ENCODE data around the gene AGBL4.

Gene AGBL4

GRCh38 chr1:48692235-48692634 is 1331.5 kb downstream of the AGBL4 start:
- H3K27ac ChIP-seq = no peak overlapping the region
- POLR2A ChIA-PET (ENCODE audit: low non-redundant PET) = no interaction called here
- DNase-seq (ENCODE audit: low spot score) = no peak
- TF ChIP-seq, protein P1, sequence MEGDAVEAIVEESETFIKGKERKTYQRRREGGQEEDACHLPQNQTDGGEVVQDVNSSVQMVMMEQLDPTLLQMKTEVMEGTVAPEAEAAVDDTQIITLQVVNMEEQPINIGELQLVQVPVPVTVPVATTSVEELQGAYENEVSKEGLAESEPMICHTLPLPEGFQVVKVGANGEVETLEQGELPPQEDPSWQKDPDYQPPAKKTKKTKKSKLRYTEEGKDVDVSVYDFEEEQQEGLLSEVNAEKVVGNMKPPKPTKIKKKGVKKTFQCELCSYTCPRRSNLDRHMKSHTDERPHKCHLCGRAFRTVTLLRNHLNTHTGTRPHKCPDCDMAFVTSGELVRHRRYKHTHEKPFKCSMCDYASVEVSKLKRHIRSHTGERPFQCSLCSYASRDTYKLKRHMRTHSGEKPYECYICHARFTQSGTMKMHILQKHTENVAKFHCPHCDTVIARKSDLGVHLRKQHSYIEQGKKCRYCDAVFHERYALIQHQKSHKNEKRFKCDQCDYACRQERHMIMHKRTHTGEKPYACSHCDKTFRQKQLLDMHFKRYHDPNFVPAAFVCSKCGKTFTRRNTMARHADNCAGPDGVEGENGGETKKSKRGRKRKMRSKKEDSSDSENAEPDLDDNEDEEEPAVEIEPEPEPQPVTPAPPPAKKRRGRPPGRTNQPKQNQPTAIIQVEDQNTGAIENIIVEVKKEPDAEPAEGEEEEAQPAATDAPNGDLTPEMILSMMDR (conservative IDR thresholded peaks at IDR 0.05; ENCODE audit: low read depth) = no peak
- CTCF ChIA-PET = interaction anchor here (0.5 to 1.0 kb wide), 4 partner anchors 9 to 154 kb away, joined by 3 to 6 read pairs (median 3); no protein-coding TSS in a partner anchor

DNA sequence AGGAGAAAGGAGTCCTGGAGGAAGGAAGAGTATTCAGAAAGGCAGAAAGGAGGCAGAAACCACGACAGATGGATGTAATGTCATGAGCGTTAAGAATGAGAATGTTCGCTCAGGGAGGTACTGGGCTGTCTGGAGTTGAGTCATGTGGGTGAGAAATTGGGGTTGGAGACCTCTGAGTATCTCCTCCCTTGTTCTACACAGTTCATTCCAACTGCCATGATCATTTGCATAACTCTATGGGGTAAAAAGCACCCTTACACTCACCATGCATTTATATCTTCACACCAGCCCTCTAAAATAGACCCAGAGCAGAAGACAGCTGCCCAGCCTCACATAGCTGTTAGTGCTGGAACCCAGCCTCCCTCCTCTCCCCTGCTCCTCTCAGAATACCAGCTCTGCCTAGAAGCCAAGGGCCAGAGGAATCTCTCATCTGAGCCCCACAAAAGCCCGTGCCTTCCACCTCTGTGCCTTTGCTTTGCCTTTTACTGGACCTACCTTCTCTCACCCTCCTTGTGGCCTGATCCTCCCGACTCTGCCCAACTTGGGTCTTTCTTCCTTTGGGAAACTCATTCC is 1332.2 kb downstream of the AGBL4 start:
- DNase-seq (ENCODE audit: low spot score) = no peak
- POLR2A ChIA-PET (ENCODE audit: low non-redundant PET) = no interaction called here
- CTCF ChIA-PET = no interaction called here
- TF ChIP-seq, protein P1 (conservative IDR thresholded peaks at IDR 0.05; ENCODE audit: low read depth) = no peak
- H3K27ac ChIP-seq = no peak overlapping the region

DNA sequence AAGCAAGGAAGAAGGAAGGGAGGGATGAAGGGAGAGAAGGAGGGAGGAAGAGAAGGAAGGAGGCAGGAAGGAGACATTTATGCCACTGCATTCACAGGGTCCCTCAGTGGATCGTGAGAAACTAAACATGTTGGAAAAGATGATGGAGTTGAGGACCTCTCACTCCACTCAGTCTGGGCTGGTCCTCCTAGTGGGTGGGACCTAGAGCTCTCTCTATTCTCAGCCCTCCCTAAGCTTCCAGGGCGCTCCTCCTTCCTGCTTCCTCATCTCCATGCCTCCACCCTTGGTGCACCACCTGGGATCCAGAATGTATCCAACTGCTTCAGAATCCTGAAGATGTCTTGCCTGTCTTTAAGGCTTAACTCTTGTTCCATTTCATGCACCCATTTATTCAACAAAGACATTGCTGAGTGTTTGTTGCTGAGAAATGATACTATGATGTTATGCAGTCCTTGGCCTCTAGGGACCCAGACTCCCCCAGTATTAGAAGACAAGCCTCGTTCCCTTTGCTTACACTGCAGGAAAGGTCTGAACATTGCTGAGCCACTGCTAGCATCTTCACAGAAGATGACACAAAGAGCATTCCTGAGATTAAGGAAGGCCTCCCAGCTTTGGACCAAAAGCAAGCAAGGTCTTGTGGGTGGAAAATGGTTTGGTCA is 1335.5 kb downstream of the AGBL4 start:
- DNase-seq (ENCODE audit: low spot score) = no peak
- POLR2A ChIA-PET (ENCODE audit: low non-redundant PET) = no interaction called here
- TF ChIP-seq, protein P1 (conservative IDR thresholded peaks at IDR 0.05; ENCODE audit: low read depth) = no peak
- CTCF ChIA-PET = interaction anchor here (0.7 kb wide), 1 partner anchor 612 kb away, joined by 4 read pairs; no protein-coding TSS in a partner anchor
- H3K27ac ChIP-seq = no peak overlapping the region

GRCh38 chr1:48687282-48688045 is 1336.3 kb downstream of the AGBL4 start:
- TF ChIP-seq, protein P1 (conservative IDR thresholded peaks at IDR 0.05; ENCODE audit: low read depth) = no peak
- no peak for DNase-seq (ENCODE audit: low spot score)
- no peak overlapping the region for H3K27ac ChIP-seq
- ChIA-PET CTCF (no interaction called here), POLR2A (ENCODE audit: low non-redundant PET) (no interaction called here)

GRCh38 chr1:48686159-48686558 is 1337.6 kb downstream of the AGBL4 start:
- no peak overlapping the region for H3K27ac ChIP-seq
- no peak for DNase-seq (ENCODE audit: low spot score)
- ChIA-PET CTCF (no interaction called here), POLR2A (ENCODE audit: low non-redundant PET) (no interaction called here)
- TF ChIP-seq, protein P1 (conservative IDR thresholded peaks at IDR 0.05; ENCODE audit: low read depth) = no peak

GRCh38 chr1:48684381-48684780 is 1339.4 kb downstream of the AGBL4 start:
- no peak overlapping the region for H3K27ac ChIP-seq
- ChIA-PET POLR2A (ENCODE audit: low non-redundant PET) (no interaction called here), CTCF (interaction anchor here (0.7 kb wide), 1 partner anchor 31 kb away, joined by 3 read pairs; no protein-coding TSS in a partner anchor)
- DNase-seq (ENCODE audit: low spot score) = no peak
- TF ChIP-seq, protein P1 (conservative IDR thresholded peaks at IDR 0.05; ENCODE audit: low read depth) = no peak

Measured in RWPE1 (cell line).